AG09309 (cell line): ENCODE data around the gene F12.
A peak's percentile ranks its signal among the peaks of the same experiment; 100 is the strongest.

ENCODE experiments used
- DNase-seq: peaks from one replicate; pipeline ENCODE4 v3.0.0-alpha.2; 2010; ENCODE audit warnings: low read depth
- H3K4me3 ChIP-seq: 2 replicates; pipeline ENCODE4 v1.5.1; 2011; ENCODE audit warnings: mild to moderate bottlenecking, low read depth, low read length, moderate library complexity; ENCODE audit not compliant: control insufficient read depth
- CTCF ChIP-seq: IDR thresholded peaks from 2 replicates; pipeline ENCODE4 v1.5.1; 2011; ENCODE audit warnings: mild to moderate bottlenecking, low read depth, low read length, inconsistent platforms; ENCODE audit not compliant: insufficient read depth, control insufficient read depth; ENCODE audit errors: missing control alignments

Gene F12

DNA sequence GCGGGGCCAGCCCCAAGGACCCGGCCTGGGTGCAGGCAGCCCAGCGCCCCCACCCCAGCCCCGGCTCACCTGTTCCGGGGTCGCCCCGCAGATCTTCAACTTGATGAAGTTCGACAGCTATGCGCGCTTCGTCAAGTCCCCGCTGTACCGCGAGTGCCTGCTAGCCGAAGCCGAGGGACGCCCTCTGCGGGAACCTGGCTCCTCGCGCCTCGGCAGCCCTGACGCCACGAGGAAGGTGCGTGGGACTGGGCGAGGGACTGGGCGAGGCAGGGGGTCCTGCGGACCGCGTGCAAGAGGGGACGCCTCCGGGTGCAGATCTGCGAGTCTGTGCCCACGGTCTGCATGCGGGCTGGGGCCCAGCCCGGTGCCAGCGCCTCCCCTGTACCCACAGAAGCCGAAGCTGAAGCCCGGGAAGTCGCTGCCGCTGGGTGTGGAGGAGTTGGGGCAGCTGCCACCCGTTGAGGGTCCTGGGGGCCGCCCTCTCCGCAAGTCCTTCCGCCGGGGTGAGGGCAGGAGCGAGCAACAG, 42.0 kb downstream of the F12 start:
- TF ChIP-seq CTCF, result no peak
- H3K4me3 ChIP-seq, result peak overlapping the region; percentile 42

GRCh38 chr5:177366528-177367322, 42.6 kb downstream of the F12 start:
- peak overlapping the region; percentile 42 for H3K4me3 ChIP-seq
- no peak for DNase-seq
- no peak for TF ChIP-seq CTCF

More for the DNA sequence above, 42.0 kb downstream of the F12 start:
- DNase-seq, result no peak

DNA sequence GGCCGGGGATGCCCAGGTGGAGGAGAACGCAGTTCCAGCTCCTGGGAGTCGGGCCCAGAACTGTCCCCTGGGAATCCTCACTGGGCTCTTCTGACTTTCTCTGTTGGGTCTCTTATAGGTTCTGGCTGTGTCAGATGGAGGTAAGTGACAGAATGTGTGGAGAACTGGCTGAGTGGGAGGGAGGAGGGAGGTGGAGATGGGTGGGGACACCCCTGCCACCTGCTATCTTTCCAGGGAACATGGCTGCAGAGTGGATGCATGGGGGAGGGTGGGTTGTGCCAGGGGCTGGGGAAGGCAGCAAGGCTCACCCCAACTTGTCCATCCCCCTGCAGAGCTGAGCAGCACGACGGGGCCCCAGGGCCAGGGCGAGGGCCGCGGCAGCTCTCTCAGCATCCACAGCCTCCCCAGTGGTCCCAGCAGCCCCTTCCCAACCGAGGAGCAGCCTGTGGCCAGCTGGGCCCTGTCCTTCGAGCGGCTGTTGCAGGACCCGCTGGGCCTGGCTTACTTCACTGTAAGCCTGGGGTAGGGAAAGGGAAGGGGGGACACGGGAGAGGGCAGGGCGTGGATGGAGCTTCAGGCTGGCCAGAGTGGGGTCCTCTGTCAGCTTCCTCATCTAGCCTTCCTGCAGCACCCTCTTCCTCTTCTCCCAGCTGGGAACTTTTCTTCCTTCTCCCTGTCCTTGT, 43.4 kb downstream of the F12 start:
- DNase-seq, result no peak
- no peak overlapping the region for H3K4me3 ChIP-seq
- TF ChIP-seq CTCF, result no peak

DNA sequence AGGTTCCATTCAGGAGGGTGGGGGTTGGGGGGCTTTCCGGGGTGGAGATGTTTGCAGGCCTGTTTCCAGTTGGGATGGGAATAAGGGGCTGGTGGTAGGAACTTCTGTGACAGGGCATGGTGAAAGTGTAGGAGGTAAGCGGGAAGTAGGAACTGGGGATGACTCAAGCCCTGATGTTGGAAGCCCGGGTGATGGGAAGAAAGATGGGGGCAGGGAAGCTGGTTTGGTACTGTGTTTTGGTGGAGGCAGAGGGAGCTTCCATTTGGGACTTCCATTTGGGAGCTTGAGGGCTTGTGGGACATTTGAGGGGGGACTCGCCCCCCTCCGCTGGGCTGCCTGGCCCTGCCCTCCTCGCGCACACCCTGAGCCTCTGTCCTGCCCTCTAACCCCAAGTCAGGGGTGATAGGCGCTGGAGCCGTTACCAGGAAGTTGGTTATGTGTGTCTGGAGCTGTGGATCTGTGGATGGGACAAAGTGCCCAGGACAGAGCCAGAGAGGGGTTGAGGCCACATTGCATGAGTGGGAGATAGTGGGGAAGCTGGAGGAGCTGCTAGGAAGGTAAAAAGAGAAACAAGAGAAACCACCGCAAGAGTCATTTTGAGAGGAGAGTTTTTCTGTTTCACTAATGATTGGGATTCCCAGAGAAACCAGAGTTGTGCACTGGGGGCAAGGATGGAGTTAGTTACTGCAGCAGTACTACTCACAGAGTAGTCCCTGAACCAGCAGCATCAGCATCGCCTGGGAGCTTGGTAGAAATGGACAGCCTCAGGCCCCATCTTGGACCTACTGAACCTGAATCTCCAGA, 45.0 kb downstream of the F12 start:
- no peak overlapping the region for H3K4me3 ChIP-seq
- DNase-seq, result no peak
- no peak for TF ChIP-seq CTCF

- TF ChIP-seq CTCF, result no peak
- no peak for DNase-seq
- H3K4me3 ChIP-seq, result peak overlapping the region; percentile 10
Measured at GRCh38 chr5:177363565-177363964, 45.8 kb downstream of the F12 start.
